ENCODE results near the gene BUB3.

The BUB3 gene

DNA sequence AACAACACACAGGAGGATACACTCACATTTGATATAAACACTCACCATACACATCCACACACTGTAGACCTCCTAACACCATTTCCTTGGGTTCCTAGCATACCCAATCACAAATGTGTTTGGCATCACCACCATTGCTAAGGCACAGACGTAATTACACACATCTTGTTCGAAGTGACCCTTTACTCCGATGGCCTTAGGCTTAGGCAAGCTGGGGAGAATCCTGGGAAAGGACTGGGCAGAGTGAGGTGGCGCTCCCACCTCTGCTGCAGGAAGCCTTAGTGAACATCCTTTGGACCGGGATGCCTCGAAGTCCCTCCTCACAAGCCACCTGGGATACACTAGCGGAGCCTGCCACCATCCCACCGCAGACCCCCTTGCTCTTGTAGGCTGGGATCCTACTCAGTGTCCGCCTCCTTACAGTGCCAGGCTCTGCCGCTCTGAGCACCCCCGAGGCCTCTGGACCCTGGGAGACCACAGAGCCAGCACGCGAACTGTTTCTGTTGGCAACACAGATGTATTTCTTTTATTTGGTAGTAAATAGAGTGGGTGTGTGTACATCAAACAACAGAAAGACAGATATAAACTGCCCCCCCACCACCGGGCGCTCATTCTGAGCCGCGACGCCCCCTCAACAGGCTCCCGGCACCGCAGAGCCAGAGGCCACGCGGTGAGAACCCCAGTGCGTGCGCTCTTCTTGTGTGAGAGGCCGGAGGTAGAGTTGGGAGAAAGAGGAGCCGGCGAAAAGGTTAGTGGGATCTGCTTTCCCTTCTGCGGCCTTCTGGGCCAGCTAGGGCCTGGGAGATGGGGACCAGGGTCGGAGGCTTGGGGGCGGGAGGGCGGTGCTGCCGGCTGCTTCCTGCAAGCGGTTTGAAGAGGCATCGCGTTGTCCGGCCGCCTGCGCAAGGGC is 12.2 kb upstream of the BUB3 start:
- no peak for DNase-seq (ENCODE audit: low read depth)

- no peak for DNase-seq (ENCODE audit: low read depth)
Observed at GRCh38 chr10:123142701-123143161, 11.5 kb upstream of the BUB3 start.

DNA sequence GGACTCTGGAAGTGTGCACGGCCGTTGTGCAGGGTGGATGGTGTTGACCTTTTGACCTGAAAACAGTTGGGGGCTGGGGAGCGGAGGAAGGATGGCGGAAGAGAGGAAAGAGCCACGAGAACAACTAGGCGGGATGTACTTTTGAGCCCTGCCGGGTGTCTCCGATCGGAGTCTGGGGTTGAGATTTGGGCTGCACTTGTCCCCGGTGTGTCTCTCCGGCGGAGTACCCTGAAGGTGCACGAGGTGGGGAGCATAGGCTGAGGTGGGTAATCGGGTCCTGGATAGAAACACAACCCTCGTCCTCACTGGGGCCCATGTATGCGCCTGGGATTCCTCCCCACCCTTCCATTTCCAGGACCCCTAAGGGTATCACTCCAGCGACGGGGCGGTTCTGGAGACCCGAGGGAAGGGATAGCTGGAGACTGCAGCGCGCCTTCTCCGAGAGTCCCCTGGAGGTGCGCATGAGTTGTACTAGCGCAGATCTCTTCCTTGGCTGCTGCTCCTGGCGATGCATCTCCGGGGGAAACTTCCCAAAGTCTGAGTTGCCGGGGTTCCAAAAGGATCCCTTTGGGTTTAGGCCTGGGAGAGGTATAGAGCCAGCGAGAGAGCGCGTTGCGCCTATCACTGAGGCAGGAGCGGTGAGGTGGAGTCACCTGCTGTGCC is 10.9 kb upstream of the BUB3 start:
- DNase-seq (ENCODE audit: low read depth) = no peak

GRCh38 chr10:123143825-123144168 is 10.4 kb upstream of the BUB3 start:
- DNase-seq (ENCODE audit: low read depth) = no peak

- no peak for DNase-seq (ENCODE audit: low read depth)
Observed at GRCh38 chr10:123144697-123145541, 9.3 kb upstream of the BUB3 start.

DNA sequence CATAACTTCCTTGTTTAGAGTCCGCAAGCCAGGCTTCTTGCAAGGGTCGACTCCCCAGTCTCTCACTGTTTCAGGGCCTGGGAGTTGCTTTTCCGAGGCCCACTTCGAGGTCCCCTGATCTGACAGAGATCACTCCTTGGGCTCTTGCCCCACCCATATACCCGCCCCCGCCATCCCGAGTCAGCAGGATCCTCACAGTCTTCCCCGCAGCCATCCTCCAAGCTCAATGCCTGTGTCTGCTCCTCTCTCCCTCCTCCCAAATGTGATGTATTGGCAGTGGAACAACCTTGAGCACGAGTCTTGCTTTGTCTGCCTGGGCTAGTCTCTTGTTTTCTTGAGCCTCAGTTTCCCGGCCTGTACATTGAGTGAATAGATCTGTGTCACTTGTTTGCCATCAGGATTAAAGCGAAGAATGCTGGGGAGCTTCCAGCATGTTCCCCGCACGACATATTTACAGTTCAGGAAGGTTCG is 8.6 kb upstream of the BUB3 start:
- no peak for DNase-seq (ENCODE audit: low read depth)

- no peak for DNase-seq (ENCODE audit: low read depth)
Observed at GRCh38 chr10:123146013-123146893, 7.9 kb upstream of the BUB3 start.

- DNase-seq (ENCODE audit: low read depth) = no peak
Observed at GRCh38 chr10:123146894-123147634, 7.1 kb upstream of the BUB3 start.

- DNase-seq (ENCODE audit: low read depth) = no peak
Observed at GRCh38 chr10:123147635-123148413, 6.4 kb upstream of the BUB3 start, which contains the start of gene HMX2. Gene HMX2, plus strand, starts transcription at chr10:123148136. Its CDS starts 243 bp downstream, at chr10:123148379.

GRCh38 chr10:123148414-123149161 is 5.6 kb upstream of the BUB3 start:
- no peak for DNase-seq (ENCODE audit: low read depth)

DNA sequence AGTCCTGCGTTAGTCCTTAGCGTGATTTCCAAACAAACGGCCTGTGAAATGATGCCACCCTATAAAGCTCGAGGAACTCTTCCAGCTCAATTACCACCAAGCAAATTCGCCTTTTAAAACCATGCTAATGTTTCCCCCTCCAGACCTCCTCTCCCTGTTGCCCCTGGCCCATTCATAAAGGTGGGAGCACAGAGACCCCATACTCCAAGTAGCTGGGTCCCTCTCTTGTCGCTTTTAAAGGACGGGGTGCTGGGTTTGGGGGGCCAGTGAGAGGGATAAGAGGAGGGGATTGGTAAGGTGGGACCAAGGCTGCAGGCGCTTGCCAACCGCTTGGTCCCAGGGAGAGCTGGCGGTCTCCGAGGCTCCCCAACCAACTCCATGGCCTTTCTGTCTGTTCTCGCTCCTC is 5.0 kb upstream of the BUB3 start:
- DNase-seq (ENCODE audit: low read depth) = no peak

DNA sequence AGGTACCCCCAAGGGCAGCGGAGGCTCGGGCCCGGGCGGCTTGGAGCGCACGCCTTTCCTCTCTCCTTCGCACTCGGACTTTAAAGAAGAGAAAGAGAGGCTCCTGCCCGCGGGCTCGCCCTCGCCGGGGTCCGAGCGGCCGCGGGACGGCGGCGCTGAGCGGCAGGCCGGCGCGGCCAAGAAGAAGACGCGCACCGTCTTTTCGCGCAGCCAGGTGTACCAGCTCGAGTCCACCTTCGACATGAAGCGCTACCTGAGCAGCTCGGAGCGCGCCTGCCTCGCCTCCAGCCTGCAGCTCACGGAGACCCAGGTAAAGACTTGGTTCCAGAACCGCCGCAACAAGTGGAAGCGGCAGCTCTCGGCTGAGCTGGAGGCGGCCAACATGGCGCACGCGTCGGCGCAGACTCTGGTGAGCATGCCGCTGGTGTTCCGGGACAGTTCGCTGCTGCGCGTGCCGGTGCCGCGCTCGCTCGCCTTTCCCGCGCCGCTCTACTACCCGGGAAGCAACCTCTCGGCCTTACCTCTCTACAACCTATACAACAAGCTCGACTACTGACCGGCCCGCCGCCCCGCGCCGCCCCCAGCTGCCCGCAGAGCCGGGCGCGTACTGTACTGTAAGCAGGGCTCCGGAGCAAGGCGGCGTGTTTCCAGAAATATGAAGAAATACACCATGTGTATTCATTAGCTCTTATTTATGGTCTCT is 4.5 kb upstream of the BUB3 start:
- DNase-seq (ENCODE audit: low read depth) = no peak

DNA sequence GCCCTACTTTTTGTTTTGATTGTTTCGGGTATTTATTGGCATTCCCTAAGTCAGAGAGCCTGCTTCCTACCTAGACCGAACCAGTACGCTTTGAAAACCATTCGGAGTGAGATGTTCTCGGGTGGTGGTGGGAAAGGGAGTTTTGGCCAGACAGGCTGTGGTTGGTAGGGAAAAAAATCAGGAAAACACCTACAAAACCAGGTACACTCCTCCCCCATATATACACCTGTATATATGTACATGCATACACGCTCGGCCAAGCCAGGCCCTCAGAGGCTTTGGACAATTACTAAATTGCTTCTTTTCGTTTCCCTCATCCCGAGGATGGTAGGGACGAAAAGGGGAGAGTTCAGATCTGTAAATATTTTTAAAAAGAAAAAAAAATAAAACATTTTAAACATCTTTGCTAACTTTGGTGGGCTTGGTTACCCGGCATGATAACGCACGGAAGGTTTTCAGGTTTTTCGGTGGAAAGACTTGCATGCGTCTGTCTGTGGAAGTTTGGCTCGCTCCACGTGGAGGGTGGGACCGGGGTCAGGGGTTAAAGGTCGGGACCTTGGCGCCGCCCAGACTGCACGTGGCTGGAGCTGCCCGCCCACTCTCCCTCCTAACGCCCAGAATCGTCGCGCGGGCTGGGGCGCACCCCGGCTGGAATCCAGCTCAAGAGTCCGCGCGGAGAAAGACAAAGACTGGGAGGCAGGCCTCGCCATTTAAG is 3.8 kb upstream of the BUB3 start:
- no peak for DNase-seq (ENCODE audit: low read depth)

DNA sequence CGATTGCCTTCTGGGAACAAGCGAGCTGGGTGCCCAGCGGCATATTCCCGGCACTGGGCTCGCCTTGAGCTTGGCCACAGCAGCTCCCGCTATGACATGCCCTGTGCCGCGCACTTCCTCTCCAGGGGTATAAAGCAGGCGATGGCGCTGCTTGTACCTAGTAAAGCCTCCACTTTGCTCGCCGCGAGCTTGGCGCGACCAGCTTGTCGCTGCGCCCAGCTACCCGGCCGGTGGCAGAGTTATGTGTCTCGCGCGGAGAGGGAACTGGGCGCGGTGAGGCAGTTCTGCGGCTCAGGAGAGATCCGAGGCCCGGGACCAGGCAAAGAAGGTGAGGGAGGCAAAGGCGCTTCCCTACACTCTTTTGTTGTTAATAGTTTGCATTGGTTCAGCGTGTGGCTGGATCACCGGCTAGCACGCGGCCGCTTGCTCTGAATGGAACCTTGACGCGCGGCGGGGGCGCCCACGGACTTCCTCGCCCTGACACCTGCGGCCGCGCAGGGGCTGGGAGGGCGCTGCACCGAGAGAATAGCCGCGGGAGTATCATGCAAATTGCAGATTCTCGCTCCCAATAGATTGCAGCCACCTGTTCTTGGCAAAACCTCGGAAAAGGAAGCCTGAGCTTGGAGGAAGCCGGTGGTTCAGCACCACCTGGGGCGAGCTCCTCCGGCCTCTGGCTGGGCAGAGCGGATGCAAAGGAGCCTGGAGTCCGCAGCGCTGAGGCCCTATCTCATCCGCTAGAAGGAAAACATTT is 3.0 kb upstream of the BUB3 start:
- DNase-seq (ENCODE audit: low read depth) = no peak

GRCh38 chr10:123151737-123152135 is 2.5 kb upstream of the BUB3 start:
- no peak for DNase-seq (ENCODE audit: low read depth)

DNA sequence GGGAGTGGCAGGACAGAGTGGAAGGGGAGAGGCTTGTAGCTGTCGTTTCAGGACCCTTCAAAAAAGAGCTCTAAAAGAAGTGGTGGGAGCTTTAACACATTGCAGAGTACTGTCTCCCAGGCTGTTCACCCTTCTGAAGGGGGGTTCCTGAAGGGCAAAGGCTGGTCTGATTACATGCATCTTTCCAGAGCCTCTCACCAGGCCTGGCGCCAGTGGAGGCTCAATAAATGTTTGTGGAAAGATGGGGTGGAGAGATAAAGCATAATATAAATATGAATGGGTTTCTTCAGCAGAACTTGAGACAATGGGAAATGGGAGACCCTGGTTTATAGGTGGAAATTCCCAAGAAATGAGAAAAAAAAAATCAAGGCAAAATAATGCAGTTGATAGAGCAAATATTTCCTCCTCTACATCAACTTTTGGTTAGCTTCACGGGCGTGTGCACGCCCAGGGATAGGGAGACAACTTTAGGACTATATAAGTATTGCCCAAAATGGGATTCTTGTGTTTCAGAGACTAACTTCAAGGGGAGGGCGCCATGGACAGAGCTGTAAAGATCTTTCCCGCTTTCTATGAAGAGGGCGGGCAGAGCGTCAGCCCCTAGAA is 613 bp upstream of the BUB3 start:
- no peak for DNase-seq (ENCODE audit: low read depth)
